Measurements from ENCODE around the gene FAM222B.

- TF ChIP-seq CTCF (IDR thresholded peaks at IDR 0.05), result no peak
- TF ChIP-seq POLR2AphosphoS5 (IDR thresholded peaks at IDR 0.05), result no peak
Observed at GRCh38 chr17:28875848-28876550, 33.4 kb upstream of the FAM222B start.
